Thoracic aorta (tissue), 2 donors: ENCODE data around the gene PRC1. TPM values are rescaled to one million over a fixed set of nuclear protein-coding genes. Genes with fewer than 3 reads are reported as not detected.

Experiments used
- ATAC-seq: fragments of 150-250 bp; one replicate; pipeline ENCODE4 v1.8.0; 2017; ENCODE audit warnings: low read depth; ENCODE audit not compliant: insufficient number of reproducible peaks, low FRiP score
- DNase-seq: peaks from one replicate; pipeline ENCODE4 v3.0.0-alpha.2; 2020; ENCODE audit warnings: low spot score
- H3K27ac ChIP-seq, 2 donors: fragments of 200-600 bp; sonication (generic); 1 replicate in 1 of 2; 2 replicates in 1 of 2; pipeline ENCODE4 v1.5.1; 2016; ENCODE audit warnings: mild to moderate bottlenecking in 2 of 2, moderate library complexity in 2 of 2
- H3K27me3 ChIP-seq: fragments of 200-600 bp; sonication (generic); replicated peaks from 2 replicates; pipeline ENCODE4 v1.6.0; 2016; ENCODE audit warnings: mild to moderate bottlenecking; ENCODE audit not compliant: insufficient read depth
- H3K36me3 ChIP-seq: fragments of 200-600 bp; sonication (generic); one replicate; pipeline ENCODE4 v1.5.1; 2016
- H3K4me1 ChIP-seq, 2 donors: fragments of 200-600 bp; sonication (generic); 1 replicate in 1 of 2; 2 replicates in 1 of 2; pipeline versions ENCODE4 v1.5.1 to v1.6.0; 2016; ENCODE audit warnings: low read depth in 2 of 2, mild to moderate bottlenecking in 1 of 2; ENCODE audit not compliant: control insufficient read depth in 1 of 2
- H3K4me3 ChIP-seq: fragments of 200-600 bp; sonication (generic); 2 replicates; pipeline ENCODE4 v1.5.1; 2016; ENCODE audit warnings: mild to moderate bottlenecking
- H3K9me3 ChIP-seq: fragments of 200-600 bp; sonication (generic); 2 replicates; pipeline ENCODE4 v1.5.1; 2016
- CTCF ChIP-seq: fragments of 200-600 bp; sonication (generic); IDR thresholded peaks from one replicate; pipeline ENCODE4 v1.5.1; 2019; ENCODE audit warnings: antibody characterized with exemption
- total RNA-seq, 2 donors: library from RNA; depleted of rRNA; stranded (reverse); fragments of >200 nt; gene quantifications; one replicate each; pipeline versions ENCODE4 v1.1.0 to v1.2.3, GENCODE V29; 2016

The PRC1 gene
- total RNA-seq, 2 donors from 2014 or later = 5.1 to 20.5 TPM

- DNase-seq (no peak), ATAC-seq (no peak)
- Histone ChIP-seq H3K27ac (peak overlapping the region; percentile 27 to 67), H3K4me1 (peaks cover 19 to 56% of the 10 kb centered on the region in 2 donors), H3K9me3 (no peaks in the 10 kb centered on the region), H3K27me3 (no peaks in the 10 kb centered on the region), H3K36me3 (peaks cover 16% of the 10 kb centered on the region), H3K4me3 (peak overlapping the region; percentile 82)
- TF ChIP-seq CTCF = peak; percentile 96
These were observed 37.9 kb downstream of the PRC1 start for GRCh38 chr15:90956274-90957030.

DNA sequence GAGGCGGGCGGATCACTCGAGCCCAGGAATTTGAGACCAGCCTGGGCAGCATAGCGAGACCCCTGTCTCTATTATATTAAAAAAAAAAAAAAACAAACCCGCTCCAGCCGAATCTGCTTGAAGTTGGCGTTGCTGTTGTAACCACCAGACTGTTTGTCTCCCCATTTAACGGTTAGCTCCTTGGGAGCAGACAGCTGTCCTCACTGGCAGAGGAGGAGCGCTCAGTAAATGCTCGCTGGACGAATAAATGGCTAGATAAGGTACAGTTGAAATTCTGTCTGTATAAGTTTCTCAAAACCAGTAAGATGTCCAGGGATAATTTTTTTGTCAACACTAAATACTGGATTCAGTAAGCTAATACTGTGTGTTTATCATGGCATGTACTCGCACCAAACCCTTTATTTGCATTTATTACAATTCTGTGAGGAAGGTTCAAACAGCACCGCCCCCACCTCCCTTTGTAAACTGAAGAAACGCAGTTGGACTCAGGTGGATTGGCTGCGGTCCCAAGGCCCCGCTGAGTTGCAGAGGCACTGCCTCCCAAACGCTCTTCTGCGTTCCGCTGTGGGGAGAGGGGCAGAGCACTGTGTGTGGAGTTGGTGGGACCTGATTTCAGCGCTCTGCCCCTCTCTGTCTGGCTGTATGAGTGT lies 38.6 kb downstream of the PRC1 start:
- DNase-seq (no peak), ATAC-seq (no peak)
- H3K27me3 ChIP-seq = no peaks in the 10 kb centered on the region
- H3K27ac ChIP-seq = no peak overlapping the region
- H3K4me3 ChIP-seq = peak overlapping the region; percentile 88
- TF ChIP-seq CTCF = no peak
- no peaks in the 10 kb centered on the region for H3K9me3 ChIP-seq
- peaks cover 23% of the 10 kb centered on the region for H3K36me3 ChIP-seq
- peaks cover 19 to 49% of the 10 kb centered on the region in 2 donors for H3K4me1 ChIP-seq

- Histone ChIP-seq H3K4me1 (peaks cover 15 to 42% of the 10 kb centered on the region in 2 donors), H3K27ac (peak within 1 kb of the TSS; percentile 87 to 93), H3K27me3 (no peaks in the 10 kb centered on the region), H3K36me3 (peaks cover 30% of the 10 kb centered on the region), H3K9me3 (no peaks in the 10 kb centered on the region), H3K4me3 (peak within 1 kb of the TSS; percentile 88)
- no peak for TF ChIP-seq CTCF
- peak; percentile 87 for ATAC-seq
- peak; percentile 89 for DNase-seq
These were observed 39.4 kb downstream of the PRC1 start, which contains the start of gene RCCD1 for GRCh38 chr15:90954712-90955623. RCCD1 (plus strand) TSS chr15:90954884; CDS start chr15:90956735, 1,851 bp downstream.

DNA sequence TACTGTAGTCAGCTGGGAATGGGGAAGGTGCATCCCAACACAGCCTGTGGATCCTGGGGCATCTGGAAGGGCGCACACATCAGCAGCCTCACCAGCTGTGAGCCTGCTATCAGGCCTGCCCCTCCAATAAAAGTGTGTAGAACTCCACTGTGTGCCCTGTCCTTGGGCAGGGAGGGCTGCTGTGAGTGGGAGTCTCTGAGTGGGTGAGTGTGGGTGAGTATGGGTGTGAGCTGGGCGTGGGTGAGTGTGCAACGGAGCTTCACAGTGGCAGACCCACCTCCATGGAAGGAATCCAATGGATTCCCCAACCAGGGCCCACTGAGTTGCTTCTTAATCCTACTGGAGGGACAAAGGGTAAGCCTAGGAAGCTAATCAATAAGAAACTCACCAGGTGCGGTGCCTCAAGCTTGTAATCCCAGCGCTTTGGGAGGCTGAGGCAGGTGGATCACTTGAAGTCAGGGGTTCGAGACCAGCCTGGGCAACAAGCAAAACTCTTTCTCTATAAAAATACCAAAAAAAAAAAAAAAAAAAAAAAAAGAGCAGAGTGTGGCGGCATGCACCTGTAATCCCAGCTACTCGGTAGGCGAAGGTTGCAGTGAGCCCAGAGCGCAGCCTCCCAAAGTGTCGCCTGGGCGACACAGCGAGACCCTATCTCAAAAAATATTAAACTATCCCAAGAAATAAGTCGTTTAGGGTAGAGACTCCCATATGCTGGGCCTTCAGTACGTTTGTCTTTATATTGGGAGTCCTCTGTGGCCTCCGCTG lies 40.2 kb downstream of the PRC1 start:
- H3K27ac ChIP-seq = peak overlapping the region in 1 of 2 donors; percentile 87
- TF ChIP-seq CTCF = no peak
- peaks cover 38% of the 10 kb centered on the region for H3K36me3 ChIP-seq
- H3K27me3 ChIP-seq = no peaks in the 10 kb centered on the region
- DNase-seq (no peak), ATAC-seq (no peak)
- H3K9me3 ChIP-seq = no peaks in the 10 kb centered on the region
- H3K4me3 ChIP-seq = peak overlapping the region; percentile 88
- H3K4me1 ChIP-seq = peaks cover 15 to 34% of the 10 kb centered on the region in 2 donors
